ENCODE results near the gene SMAD6.

GRCh38 chr15:66773129-66773873, 71.3 kb downstream of the SMAD6 start:
- no peak for TF ChIP-seq CTCF (conservative IDR thresholded peaks at IDR 0.05 in 1 of 2, IDR thresholded peaks at IDR 0.05 in 1 of 2; ENCODE audit: low read depth in 1 of 2, low read length in 2 of 2)
- no peak for TF ChIP-seq EZH2 (IDR thresholded peaks at IDR 0.05; ENCODE audit: low read length, missing control alignments)

All from fibroblast of lung (primary cell).